Vagina (tissue), 2 donors: Measurements from ENCODE around the gene ZDHHC3. TPM values are rescaled to one million over a fixed set of nuclear protein-coding genes. Genes with fewer than 3 reads are reported as not detected.

Source experiments
- DNase-seq, 2 donors: peaks; one replicate each; pipeline ENCODE4 v3.0.0-alpha.2; 2017; ENCODE audit errors: extremely low spot score in 2 of 2
- H3K27ac ChIP-seq: fragments of 200-600 bp; sonication (generic); one replicate; pipeline ENCODE4 v1.5.1; 2019
- H3K27me3 ChIP-seq: fragments of 200-600 bp; sonication (generic); one replicate; pipeline ENCODE4 v1.5.1; 2019
- H3K36me3 ChIP-seq, 2 donors: fragments of 200-600 bp; sonication (generic); one replicate each; pipeline ENCODE4 v1.5.1; 2017 to 2019
- H3K4me1 ChIP-seq: fragments of 200-600 bp; sonication (generic); one replicate; pipeline ENCODE4 v1.5.1; 2019
- H3K4me3 ChIP-seq, 2 donors: fragments of 200-600 bp; sonication (generic); 1 replicate in 1 of 2; 2 replicates in 1 of 2; pipeline ENCODE4 v1.5.1; 2016 to 2019
- H3K9me3 ChIP-seq: fragments of 200-600 bp; sonication (generic); one replicate; pipeline ENCODE4 v1.5.1; 2019
- POLR2A ChIP-seq, 2 donors: fragments of 450-650 bp; IDR thresholded peaks; one replicate each; pipeline ENCODE4 v1.6.1; 2017; ENCODE audit warnings: antibody characterized with exemption in 2 of 2, mild to moderate bottlenecking in 2 of 2, moderate library complexity in 2 of 2
- POLR2AphosphoS5 ChIP-seq, 2 donors: sonication (generic); formaldehyde crosslinking; IDR thresholded peaks; one replicate each; pipeline ENCODE4 v1.9.0; 2017; ENCODE audit warnings: antibody characterized with exemption in 2 of 2, mild to moderate bottlenecking in 2 of 2, low read depth in 1 of 2; ENCODE audit not compliant: insufficient read depth in 1 of 2
- intact Hi-C: fragments of 100-400 bp; cut with DNase I; formaldehyde crosslinking; loops from one replicate; pipeline ENCODE4 v1.15.1; 2023
- total RNA-seq: library from RNA; depleted of rRNA; stranded (reverse); fragments of >200 nt; gene quantifications from one replicate; pipeline ENCODE4 v1.2.3, GENCODE V29; 2016
- TF ChIP-seq, protein P1 (sequence below), 3 experiments: fragments of 450-650 bp in 2 of 3; fragments of 200-600 bp in 1 of 3; sonication (generic) in 1 of 3; IDR thresholded peaks; one replicate each; pipeline ENCODE4 v1.5.1; 2017 to 2019; ENCODE audit warnings: antibody characterized with exemption in 3 of 3, mild to moderate bottlenecking in 2 of 3, moderate library complexity in 2 of 3

ZDHHC3 gene
- total RNA-seq, 1 donor from 2014 or later: 83.5 TPM

GRCh38 chr3:44923632-44924456, 52.1 kb downstream of the ZDHHC3 start:
- intact Hi-C loops: no loop called here
- Histone ChIP-seq H3K36me3 (peaks cover 0 to 34% of the 10 kb centered on the region in 2 donors), H3K4me1 (no peaks in the 10 kb centered on the region), H3K27me3 (no peaks in the 10 kb centered on the region), H3K9me3 (no peaks in the 10 kb centered on the region), H3K27ac (no peak overlapping the region), H3K4me3 (no peak overlapping the region)
- DNase-seq: no peak
- TF ChIP-seq, protein P1, sequence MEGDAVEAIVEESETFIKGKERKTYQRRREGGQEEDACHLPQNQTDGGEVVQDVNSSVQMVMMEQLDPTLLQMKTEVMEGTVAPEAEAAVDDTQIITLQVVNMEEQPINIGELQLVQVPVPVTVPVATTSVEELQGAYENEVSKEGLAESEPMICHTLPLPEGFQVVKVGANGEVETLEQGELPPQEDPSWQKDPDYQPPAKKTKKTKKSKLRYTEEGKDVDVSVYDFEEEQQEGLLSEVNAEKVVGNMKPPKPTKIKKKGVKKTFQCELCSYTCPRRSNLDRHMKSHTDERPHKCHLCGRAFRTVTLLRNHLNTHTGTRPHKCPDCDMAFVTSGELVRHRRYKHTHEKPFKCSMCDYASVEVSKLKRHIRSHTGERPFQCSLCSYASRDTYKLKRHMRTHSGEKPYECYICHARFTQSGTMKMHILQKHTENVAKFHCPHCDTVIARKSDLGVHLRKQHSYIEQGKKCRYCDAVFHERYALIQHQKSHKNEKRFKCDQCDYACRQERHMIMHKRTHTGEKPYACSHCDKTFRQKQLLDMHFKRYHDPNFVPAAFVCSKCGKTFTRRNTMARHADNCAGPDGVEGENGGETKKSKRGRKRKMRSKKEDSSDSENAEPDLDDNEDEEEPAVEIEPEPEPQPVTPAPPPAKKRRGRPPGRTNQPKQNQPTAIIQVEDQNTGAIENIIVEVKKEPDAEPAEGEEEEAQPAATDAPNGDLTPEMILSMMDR (IDR thresholded peaks at IDR 0.05): no peak
- TF ChIP-seq POLR2AphosphoS5 (IDR thresholded peaks at IDR 0.05; ENCODE audit: insufficient read depth in 1 of 2, low read depth in 1 of 2): no peak
- TF ChIP-seq POLR2A (IDR thresholded peaks at IDR 0.05): no peak

DNA sequence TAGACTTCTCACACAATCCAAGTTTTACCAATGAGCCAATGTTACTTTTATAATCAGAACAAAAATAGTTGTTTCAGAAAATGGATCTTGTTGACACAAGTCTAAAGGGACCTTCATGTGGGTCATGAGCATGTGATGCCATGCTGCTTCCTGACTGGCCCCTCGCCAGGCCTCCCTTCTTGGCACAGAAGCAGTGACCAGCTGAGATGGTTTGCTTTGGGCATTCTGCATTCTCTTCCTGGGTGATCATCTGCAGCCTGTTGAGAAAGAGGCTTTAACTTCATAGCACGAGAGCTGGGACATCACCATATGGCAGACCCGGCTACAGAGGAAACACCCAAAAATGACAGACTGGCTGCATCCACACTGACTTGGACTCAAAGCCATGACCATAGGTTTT, 55.9 kb downstream of the ZDHHC3 start:
- H3K27me3 ChIP-seq: no peaks in the 10 kb centered on the region
- no peaks in the 10 kb centered on the region for H3K36me3 ChIP-seq
- no peaks in the 10 kb centered on the region for H3K9me3 ChIP-seq
- intact Hi-C loops: no loop called here
- TF ChIP-seq, protein P1 (IDR thresholded peaks at IDR 0.05): no peak
- TF ChIP-seq POLR2A (IDR thresholded peaks at IDR 0.05) (no peak), POLR2AphosphoS5 (IDR thresholded peaks at IDR 0.05; ENCODE audit: insufficient read depth in 1 of 2, low read depth in 1 of 2) (no peak)
- H3K27ac ChIP-seq: no peak overlapping the region
- no peaks in the 10 kb centered on the region for H3K4me1 ChIP-seq
- H3K4me3 ChIP-seq: no peak overlapping the region
- no peak for DNase-seq

- TF ChIP-seq POLR2AphosphoS5 (IDR thresholded peaks at IDR 0.05; ENCODE audit: insufficient read depth in 1 of 2, low read depth in 1 of 2) (no peak), POLR2A (IDR thresholded peaks at IDR 0.05) (no peak)
- TF ChIP-seq, protein P1 (IDR thresholded peaks at IDR 0.05): no peak
- intact Hi-C loops: no loop called here
- H3K27me3 ChIP-seq: no peaks in the 10 kb centered on the region
- DNase-seq: no peak
- no peaks in the 10 kb centered on the region for H3K36me3 ChIP-seq
- no peaks in the 10 kb centered on the region for H3K4me1 ChIP-seq
- H3K27ac ChIP-seq: no peak overlapping the region
- no peak overlapping the region for H3K4me3 ChIP-seq
- H3K9me3 ChIP-seq: no peaks in the 10 kb centered on the region
Observed at GRCh38 chr3:44918581-44918980, 57.4 kb downstream of the ZDHHC3 start.

DNA sequence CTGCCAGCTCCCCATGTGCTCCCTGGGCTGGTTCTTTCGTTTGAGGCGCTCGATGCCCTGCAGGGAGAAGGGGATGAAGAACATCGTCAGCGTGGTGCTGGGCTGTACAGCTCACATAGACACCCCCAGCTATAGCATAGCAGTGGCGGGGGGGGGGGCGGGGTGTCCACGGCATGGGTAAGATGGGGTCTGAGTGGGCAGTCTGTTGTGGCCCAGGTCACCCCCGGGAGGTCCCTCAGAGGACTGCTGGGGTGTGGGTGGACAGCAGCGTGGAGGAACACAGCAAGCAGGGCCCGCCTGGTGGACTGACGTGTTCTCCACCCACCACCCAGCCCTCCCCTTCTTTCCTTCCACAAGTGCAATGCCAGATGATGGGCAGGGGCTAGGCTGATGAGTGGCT, 57.9 kb downstream of the ZDHHC3 start:
- intact Hi-C loops: no loop called here

More for the DNA sequence above, 57.9 kb downstream of the ZDHHC3 start:
- H3K27me3 ChIP-seq: no peaks in the 10 kb centered on the region
- no peaks in the 10 kb centered on the region for H3K4me1 ChIP-seq
- H3K27ac ChIP-seq: no peak overlapping the region
- no peaks in the 10 kb centered on the region for H3K36me3 ChIP-seq
- H3K9me3 ChIP-seq: no peaks in the 10 kb centered on the region
- DNase-seq: no peak
- H3K4me3 ChIP-seq: no peak overlapping the region
- TF ChIP-seq, protein P1 (IDR thresholded peaks at IDR 0.05): no peak
- no peak for TF ChIP-seq POLR2AphosphoS5 (IDR thresholded peaks at IDR 0.05; ENCODE audit: insufficient read depth in 1 of 2, low read depth in 1 of 2)
- no peak for TF ChIP-seq POLR2A (IDR thresholded peaks at IDR 0.05)
